Dermis lymphatic vessel endothelial cell (primary cell): Measurements from ENCODE around the gene PIP4K2A. TPM values are rescaled to one million over a fixed set of nuclear protein-coding genes. Genes with fewer than 3 reads are reported as not detected.

ENCODE experiments used
- total RNA-seq: library from RNA; depleted of rRNA; stranded (reverse); fragments of >200 nt; gene quantifications from 2 replicates; pipeline ENCODE4 v1.2.1, GENCODE V29; 2014

Gene PIP4K2A
- 31.1 and 44.3 TPM in 2 replicates for total RNA-seq

GRCh38 chr10:22714479-22715289 is at the start of gene PIP4K2A:
PIP4K2A (minus strand) TSS chr10:22714578; CDS start chr10:22714326, 252 bp downstream.

Other genes with a start within 250 kb of the PIP4K2A start
- gene ARMC3, start 213.5 kb upstream of the PIP4K2A start, total RNA-seq: not detected in 2 replicates